ENCODE results near the gene LRRFIP2. TPM values are rescaled to one million over a fixed set of nuclear protein-coding genes. Genes with fewer than 3 reads are reported as not detected.

The LRRFIP2 gene
- total and polyA plus RNA-seq, 2 donors from 2014 or later, result 26.1 to 61.4 TPM

GRCh38 chr3:37129871-37130270, 44.5 kb downstream of the LRRFIP2 start:
- Histone ChIP-seq H3K4me3 (ENCODE audit: low read length in 3 of 3) (no peak overlapping the region), H3K9me3 (ENCODE audit: control insufficient read depth in 2 of 3, insufficient read depth in 1 of 3, low read length in 3 of 3) (no peaks in the 10 kb centered on the region), H3K9ac (ENCODE audit: low read length in 3 of 3) (no peak overlapping the region), H3K27me3 (ENCODE audit: control insufficient read depth, insufficient read depth, low read length) (no peaks in the 10 kb centered on the region), H3K36me3 (ENCODE audit: control insufficient read depth in 2 of 3, insufficient read depth in 3 of 3, low read length in 3 of 3) (no peaks in the 10 kb centered on the region), H3K4me1 (ENCODE audit: control insufficient read depth in 2 of 3, insufficient read depth in 2 of 3, low read depth in 1 of 3, low read length in 3 of 3) (peaks cover 0 to 18% (median 8%) of the 10 kb centered on the region in 3 donors), H3K27ac (ENCODE audit: low read depth in 2 of 2, low read length in 2 of 2) (no peak overlapping the region)
- intact Hi-C loops (cut with DNase I), result no loop called here
- FAIRE-seq (no peak), DNase-seq (no peak)
- no peak for TF ChIP-seq CTCF (IDR thresholded peaks at IDR 0.05; ENCODE audit: borderline replicate concordance, extremely low read depth, insufficient read depth)

- no peak overlapping the region for H3K9ac ChIP-seq (ENCODE audit: low read length in 3 of 3)
- FAIRE-seq (no peak), DNase-seq (no peak)
- peaks cover 0 to 18% (median 8%) of the 10 kb centered on the region in 3 donors for H3K4me1 ChIP-seq (ENCODE audit: control insufficient read depth in 2 of 3, insufficient read depth in 2 of 3, low read depth in 1 of 3, low read length in 3 of 3)
- intact Hi-C loops (cut with DNase I), result no loop called here
- no peaks in the 10 kb centered on the region for H3K27me3 ChIP-seq (ENCODE audit: control insufficient read depth, insufficient read depth, low read length)
- no peak for TF ChIP-seq CTCF (IDR thresholded peaks at IDR 0.05; ENCODE audit: borderline replicate concordance, extremely low read depth, insufficient read depth)
- no peak overlapping the region for H3K4me3 ChIP-seq (ENCODE audit: low read length in 3 of 3)
- H3K27ac ChIP-seq (ENCODE audit: low read depth in 2 of 2, low read length in 2 of 2), result no peak overlapping the region
- H3K36me3 ChIP-seq (ENCODE audit: control insufficient read depth in 2 of 3, insufficient read depth in 3 of 3, low read length in 3 of 3), result no peaks in the 10 kb centered on the region
- H3K9me3 ChIP-seq (ENCODE audit: control insufficient read depth in 2 of 3, insufficient read depth in 1 of 3, low read length in 3 of 3), result no peaks in the 10 kb centered on the region
Measured at GRCh38 chr3:37127340-37127739, 47.0 kb downstream of the LRRFIP2 start.

- Histone ChIP-seq H3K36me3 (ENCODE audit: control insufficient read depth in 2 of 3, insufficient read depth in 3 of 3, low read length in 3 of 3) (no peaks in the 10 kb centered on the region), H3K4me1 (ENCODE audit: control insufficient read depth in 2 of 3, insufficient read depth in 2 of 3, low read depth in 1 of 3, low read length in 3 of 3) (peaks cover 0 to 17% (median 8%) of the 10 kb centered on the region in 3 donors), H3K9me3 (ENCODE audit: control insufficient read depth in 2 of 3, insufficient read depth in 1 of 3, low read length in 3 of 3) (no peaks in the 10 kb centered on the region), H3K4me3 (ENCODE audit: low read length in 3 of 3) (no peak overlapping the region), H3K27ac (ENCODE audit: low read depth in 2 of 2, low read length in 2 of 2) (no peak overlapping the region), H3K9ac (ENCODE audit: low read length in 3 of 3) (no peak overlapping the region), H3K27me3 (ENCODE audit: control insufficient read depth, insufficient read depth, low read length) (no peaks in the 10 kb centered on the region)
- intact Hi-C loops (cut with DNase I), result no loop called here
- TF ChIP-seq CTCF (IDR thresholded peaks at IDR 0.05; ENCODE audit: borderline replicate concordance, extremely low read depth, insufficient read depth), result no peak
- FAIRE-seq, result no peak
- DNase-seq, result no peak
Measured at GRCh38 chr3:37126856-37127255, 47.5 kb downstream of the LRRFIP2 start.
